GM21423 (cell line): Measurements from ENCODE around the gene PYCR2.
"Not testable (repeated sequence)": the region's sequence is repeated elsewhere in the genome, so short reads cannot be mapped to it uniquely, and the experiment has no call there.

Source experiments
- ATAC-seq: cut with Tn5 transposase; IDR thresholded peaks from one replicate; pipeline ENCODE4 v1.9.1; 2021; ENCODE audit warnings: mild to moderate bottlenecking, moderate library complexity; ENCODE audit not compliant: unreplicated experiment

Gene PYCR2

GRCh38 chr1:225943582-225943981 is 19.5 kb upstream of the PYCR2 start:
- no peak for ATAC-seq

DNA sequence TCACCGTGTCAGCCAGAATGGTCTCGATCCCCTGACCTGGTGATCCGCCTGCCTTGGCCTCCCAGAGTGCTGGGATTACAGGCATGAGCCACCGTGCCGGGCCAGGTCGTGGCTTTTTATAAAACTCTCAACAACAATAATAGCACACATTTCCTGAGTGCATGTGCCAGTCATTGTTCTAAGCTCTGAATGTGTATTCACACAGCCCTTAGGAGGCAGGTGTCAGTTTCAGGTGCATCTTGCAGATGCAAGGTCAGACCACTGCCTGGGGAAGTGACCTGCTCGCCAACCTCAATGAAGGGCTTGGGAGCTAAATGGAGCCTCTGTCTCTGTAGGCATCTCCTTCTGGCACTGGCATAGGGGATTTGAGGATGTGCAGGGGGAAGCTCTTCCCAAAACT is 18.5 kb upstream of the PYCR2 start:
- peak; percentile 73 for ATAC-seq

DNA sequence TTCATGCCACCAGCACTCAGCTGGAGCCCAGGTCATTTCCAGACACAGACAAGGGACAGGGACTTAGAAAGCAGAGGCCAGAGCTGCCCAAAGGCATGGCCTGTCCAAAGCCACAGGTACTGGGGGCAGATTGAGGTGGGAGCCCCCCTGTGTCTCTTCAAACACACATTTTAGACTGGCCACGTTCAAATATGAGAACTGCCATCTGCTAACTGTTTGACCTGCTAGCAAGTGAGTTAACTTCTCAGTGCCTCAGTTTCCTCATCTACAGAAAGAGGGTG is 17.8 kb upstream of the PYCR2 start:
- no peak for ATAC-seq

- ATAC-seq = no peak
Measured at GRCh38 chr1:225941187-225941941, 17.3 kb upstream of the PYCR2 start, which contains the start of gene LEFTY2. LEFTY2 (minus strand) TSS chr1:225941220; CDS start chr1:225941140, 80 bp downstream.

DNA sequence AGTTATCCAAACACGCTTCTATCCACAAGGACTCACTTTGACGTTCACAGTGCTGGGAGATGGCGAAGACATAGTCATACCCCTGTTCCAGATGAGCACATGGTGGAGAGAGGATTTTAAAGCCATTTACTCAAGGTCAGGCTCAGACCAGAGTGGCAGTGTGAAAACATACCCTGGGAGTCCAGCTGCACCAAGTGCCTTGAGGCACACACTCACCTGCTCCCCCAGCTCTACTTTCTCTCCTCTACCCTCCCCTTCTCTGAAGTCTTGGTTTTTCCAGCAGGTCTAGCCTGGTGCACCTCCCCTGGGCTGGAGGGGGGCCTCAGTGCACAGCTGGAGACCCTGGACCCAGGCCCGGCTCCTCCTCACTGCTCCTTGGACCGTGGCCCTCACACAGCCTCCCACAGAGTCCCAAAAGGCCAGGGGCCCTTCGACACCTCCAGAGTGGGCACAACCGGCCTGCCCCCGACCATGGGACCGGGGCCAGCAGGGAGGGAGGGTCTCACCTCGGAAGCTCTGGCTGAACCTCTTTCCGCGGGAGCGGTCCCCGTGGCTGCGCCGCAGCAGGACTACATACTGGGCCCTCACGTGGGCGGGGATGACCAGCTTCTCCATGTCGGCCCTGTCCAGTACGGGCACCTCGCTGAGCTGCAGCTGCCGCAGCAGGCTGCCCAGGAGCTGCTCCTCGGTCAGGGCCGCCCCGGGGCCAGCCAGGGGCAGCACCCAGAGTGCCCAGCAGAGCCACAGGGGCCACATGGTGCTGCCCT is 16.5 kb upstream of the PYCR2 start:
- ATAC-seq = no peak

DNA sequence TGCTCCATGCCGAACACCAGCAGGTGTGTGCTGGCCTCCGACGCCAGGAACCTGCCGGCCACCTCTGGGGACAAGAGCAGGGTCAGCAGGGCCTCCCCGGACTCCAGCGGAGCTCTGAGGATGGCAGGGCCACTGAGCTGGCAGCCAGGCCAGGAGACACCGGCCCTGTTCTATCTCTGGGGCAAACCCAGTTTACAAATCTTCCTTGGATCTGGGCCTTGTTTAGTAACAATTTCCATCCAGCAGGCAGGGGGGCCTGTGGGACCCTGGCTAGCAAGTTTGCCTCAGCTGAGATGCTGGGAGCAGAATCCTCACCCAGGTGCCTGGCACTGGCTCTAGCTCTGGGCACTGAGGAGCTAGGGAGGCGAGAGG is 15.9 kb upstream of the PYCR2 start:
- ATAC-seq = not testable (repeated sequence)

DNA sequence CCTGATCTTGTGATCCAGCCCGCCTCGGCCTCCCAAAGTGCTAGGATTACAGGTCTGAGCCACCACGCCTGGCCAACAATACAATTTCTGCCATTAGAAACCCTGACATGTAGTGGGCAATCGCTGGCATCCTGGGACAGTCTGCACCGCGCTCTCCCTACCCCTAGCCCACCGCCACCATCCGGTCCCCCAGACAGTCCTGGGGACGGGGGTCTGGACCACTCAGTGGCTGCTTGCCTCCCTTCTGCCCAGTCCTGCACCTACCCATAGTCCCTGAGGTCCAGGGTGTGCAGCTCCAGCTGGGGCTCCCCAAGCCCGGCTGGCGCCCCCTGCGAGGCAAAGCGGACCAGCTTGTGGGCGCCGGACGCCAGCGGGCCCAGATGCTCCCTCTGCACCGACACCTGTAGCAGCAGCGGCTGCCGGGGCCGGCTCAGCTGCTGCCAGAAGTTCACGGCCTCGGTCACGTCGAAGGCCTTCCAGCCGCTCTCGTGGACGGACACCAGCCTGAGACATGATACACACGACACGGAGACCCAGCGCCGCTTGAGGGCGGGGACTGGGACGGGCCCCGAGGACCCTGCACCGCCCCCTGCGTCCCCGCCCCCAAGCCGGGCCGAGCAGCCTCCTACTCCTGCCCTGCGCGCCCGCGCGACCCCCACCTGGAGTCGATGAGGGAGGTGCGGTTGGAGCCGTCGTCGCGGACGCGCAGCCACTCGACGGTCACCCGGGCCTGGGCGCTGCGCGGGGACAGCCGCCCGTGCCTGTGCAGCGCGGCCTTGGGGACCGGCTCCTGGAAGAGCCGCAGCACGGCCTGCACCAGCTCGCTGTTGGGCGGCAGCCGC is 15.3 kb upstream of the PYCR2 start:
- not testable (repeated sequence) for ATAC-seq

- ATAC-seq = no peak
Measured at GRCh38 chr1:225937048-225937968, 13.3 kb upstream of the PYCR2 start.

DNA sequence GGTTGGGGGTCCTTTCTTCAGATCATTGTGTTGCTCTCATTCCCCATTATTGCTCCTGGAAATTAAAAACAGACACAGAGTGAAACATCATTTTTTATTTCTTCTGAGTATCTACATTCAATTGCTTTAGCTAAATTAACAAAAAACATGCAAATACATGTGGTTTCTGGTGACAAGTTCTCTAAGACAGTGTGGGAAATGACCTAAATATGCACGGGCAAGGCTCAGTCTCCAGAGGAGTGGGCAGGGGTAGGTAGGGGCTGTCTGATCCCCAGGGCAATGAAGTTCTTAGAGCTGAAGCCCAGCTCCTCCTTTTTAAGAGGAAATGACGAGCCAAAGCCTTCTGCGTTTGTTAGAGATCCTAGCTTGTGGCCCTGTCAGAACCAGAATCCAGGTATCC is 12.5 kb upstream of the PYCR2 start:
- no peak for ATAC-seq

- not testable (repeated sequence) for ATAC-seq
Measured at GRCh38 chr1:225936086-225936485, 12.0 kb upstream of the PYCR2 start.

- no peak for ATAC-seq
Measured at GRCh38 chr1:225934711-225935110, 10.7 kb upstream of the PYCR2 start.

DNA sequence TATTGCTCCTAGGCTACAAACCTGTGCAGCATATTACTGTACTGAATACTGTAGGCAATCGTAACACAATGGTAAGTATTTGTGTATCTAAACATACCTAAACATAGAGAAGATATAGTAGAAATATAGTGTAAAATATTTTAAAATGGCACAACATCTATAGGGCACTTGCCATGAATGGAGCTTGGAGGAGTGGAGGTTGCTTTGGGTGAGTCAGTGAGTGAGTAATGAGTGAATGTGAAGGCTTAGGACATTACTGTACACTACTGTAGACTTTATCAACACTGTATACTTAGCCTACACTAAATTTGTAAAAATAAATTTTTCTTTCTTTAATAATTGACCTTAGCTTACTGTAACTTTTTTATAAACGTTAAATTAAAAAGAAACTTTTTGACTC is 9.0 kb upstream of the PYCR2 start:
- ATAC-seq = no peak

DNA sequence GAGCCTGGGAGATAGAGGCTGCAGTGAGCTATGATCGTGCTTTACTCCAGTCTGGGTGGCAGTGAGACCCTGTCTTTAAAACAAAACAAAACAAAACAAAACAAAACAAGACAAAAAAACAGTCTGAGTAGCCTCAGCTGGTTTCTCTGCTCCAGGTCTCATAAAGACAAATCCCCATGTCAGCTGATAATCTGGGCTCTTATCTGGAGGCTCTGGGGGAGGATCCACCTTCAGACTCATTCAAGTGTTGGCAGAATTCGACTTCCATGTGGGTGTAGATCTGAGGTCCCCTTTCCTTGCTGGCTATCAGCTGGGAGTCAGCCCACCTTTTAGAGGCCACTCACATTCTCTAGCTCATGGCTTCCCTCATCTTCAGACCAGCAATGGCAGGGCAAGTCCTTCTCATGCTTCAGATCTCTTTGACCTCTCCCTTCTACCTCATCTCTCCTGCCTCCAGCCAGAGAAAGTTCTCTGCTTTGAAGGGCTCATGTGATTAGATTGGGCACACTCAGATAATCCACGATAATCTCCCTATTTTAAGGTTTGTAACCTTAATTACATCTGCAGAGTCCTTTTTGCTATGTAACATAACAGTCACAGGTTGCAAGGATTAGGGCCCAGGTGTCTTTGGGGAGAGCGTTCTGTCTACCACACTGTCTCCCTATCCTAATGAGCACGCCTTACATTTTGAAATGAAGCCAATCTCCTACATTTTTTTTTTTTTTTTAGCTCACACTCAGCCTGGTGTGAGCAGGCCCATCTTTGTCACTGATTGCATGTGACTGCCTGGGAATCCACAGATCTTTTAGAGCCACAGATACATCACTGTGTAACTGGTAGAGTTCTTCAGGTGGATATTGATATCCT is 7.5 kb upstream of the PYCR2 start:
- no peak for ATAC-seq

DNA sequence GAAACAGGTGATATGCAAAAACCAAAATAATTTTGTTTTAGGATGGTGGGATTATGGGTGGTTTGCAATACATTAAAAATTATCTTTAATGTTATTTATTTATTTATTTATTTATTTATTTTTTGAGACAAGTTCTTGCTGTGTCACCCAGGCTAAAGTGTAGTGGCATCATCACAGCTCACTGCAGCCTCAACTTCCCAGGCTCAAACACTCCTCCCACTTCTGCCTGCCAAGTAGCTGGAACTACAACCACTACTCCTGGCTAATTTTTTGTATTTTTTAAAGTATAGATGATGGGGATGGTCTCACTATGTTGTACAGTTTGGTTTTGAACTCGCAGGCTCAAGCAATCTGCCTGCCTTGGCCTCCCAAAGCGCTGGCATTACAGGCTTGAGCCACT is 6.5 kb upstream of the PYCR2 start:
- no peak for ATAC-seq

DNA sequence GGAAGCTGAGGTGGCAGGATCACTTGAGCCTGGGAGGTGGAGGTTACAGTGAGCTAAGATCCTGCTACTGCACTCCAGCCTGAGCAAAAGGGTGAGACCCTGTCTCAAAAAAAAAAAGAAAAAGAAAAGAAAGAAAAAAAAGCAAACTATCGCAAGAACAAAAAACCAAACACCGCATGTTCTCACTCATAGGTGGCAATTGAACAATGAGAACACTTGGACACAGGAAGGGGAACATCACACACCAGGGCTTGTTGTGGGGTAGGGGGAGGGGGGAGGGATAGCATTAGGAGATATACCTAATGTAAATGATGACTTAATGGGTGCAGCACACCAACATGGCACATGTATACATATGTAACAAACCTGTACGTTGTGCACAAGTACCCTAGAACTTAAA is 5.4 kb upstream of the PYCR2 start:
- not testable (repeated sequence) for ATAC-seq

DNA sequence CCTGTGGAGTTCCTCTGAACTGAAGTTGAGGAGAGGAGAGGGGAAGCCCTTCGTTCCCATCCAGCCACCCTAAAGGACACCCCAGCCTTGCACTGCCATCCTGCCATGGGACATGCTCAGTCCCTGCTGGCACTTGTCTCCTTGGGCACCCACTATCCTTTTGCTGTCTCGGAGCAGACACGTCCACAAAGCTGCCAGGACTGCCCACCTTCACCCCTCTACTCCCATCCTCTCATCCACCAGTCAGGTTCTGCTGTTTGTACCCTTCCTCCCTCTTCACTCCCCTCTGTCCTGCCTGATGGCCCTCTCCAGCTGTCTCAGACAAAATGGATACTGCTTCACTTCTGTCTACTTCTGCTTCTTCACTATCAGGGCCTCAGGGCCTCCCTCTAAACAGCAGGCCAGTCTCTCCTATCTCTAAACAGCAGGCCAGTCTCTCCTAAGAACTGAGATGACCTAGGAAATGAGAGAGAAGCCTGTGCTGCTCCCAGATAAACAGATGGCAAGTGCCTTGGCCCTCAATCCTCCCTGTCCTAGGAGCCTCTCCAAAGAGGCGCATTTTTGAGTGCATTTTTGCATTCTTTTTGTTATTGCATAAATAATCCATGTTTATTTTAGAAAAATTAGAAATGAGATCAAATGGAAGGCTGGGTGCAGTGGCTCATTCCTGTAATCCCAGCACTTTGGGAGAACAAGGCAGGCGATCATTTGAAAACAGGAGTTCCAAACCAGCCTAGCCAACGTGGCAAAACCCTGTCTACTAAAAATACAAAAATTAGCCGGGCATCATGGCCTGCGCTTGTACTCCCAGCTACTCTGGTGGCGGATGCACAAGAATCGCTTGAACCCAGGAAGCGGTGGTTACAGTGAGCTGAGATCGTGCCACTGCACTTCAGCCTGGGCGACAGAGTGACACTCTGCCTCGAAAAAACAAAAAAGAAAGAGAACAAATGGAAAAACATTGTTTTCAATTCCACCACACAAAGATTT is 4.4 kb upstream of the PYCR2 start:
- no peak for ATAC-seq

DNA sequence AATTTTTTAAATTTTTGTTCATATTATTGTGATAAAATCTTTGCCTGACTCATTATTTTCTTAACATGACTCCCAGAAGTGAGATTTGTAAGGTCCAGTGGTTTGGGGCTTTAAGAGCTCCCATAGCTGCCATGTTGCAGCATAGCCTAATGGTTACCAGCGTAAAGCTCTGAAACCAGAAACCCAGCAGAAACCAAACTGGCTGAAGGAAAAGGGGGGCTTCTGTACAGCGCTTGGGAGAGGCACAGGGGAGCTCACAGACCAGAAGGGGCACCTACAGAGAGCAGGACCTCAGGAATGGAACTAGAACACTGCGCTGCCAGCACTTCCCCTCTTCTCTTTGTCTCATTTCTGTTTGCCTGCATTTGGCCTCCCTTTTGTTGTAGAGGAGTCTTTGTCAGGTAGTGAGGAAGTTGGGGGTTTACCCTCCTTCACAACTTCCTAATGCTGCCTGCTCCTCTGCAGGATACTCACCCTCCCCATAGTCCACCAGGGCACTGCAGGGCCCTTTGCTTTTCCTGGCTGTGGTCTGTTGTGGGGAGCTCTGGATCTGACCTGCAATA is 2.6 kb upstream of the PYCR2 start:
- no peak for ATAC-seq

DNA sequence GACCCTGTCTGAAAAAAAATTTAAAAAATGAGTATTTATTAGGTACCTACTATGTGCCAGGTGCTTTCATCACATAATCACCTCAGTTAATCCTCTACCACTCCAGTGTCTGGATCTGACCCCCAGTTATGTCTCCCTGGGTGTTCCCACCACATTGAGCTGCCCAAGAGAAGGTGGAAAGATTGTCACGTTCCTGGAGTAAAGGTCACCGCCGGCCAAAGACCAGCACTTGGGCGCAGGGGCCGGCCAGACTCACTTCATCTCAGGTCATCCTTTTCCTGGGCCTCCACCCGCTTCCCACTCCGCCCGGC is 714 bp downstream of the PYCR2 start:
- no peak for ATAC-seq
